IPS-15b (cell line): ENCODE results near the gene SLC66A1.

Experiments used
- H3K27me3 ChIP-seq: one replicate; pipeline ENCODE4 v1.6.1; 2013; ENCODE audit warnings: low read length; ENCODE audit not compliant: control insufficient read depth, insufficient read depth
- H3K36me3 ChIP-seq: one replicate; pipeline ENCODE4 v1.6.1; 2013; ENCODE audit warnings: low read length; ENCODE audit not compliant: control insufficient read depth, insufficient read depth
- H3K4me1 ChIP-seq: one replicate; pipeline ENCODE4 v1.6.1; 2013; ENCODE audit warnings: mild to moderate bottlenecking, low read length; ENCODE audit not compliant: control insufficient read depth, insufficient read depth
- H3K4me3 ChIP-seq: one replicate; pipeline ENCODE4 v1.5.1; 2013; ENCODE audit warnings: low read depth, low read length
- H3K9ac ChIP-seq: one replicate; pipeline ENCODE4 v1.6.1; 2013; ENCODE audit warnings: low read depth, mild to moderate bottlenecking, low read length
- H3K9me3 ChIP-seq: one replicate; pipeline ENCODE4 v1.6.1; 2013; ENCODE audit warnings: mild to moderate bottlenecking, low read length; ENCODE audit not compliant: control insufficient read depth, insufficient read depth

SLC66A1 gene

DNA sequence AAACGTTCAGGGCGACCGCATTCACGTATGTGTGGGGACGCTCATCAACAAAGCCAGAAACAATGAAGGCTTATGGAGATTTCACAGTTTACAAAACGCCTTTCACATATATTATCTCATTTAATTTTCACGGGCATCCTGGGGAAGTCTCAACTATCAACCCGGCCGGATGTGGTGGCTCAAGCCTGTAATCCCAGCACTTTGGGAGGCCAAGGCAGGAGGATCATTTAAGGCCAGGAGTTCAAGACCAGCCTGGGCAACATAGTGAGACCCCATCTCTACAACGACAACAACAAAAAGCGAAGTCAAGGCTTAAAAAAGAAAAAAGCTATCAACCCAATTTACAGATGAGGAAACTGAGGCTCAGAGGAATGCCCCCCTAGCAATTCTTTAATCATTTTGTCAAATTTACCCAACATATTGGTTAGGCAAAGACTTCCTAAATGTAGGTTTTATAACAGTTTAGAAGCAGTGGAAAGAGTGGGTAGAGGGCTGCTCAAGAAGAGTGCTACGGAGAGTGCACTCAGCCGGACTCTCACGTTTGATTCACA lies 28.3 kb downstream of the SLC66A1 start:
- peaks cover 30% of the 10 kb centered on the region for H3K36me3 ChIP-seq
- no peak overlapping the region for H3K9ac ChIP-seq
- H3K4me1 ChIP-seq: peaks cover 5% of the 10 kb centered on the region
- H3K9me3 ChIP-seq: no peaks in the 10 kb centered on the region
- H3K4me3 ChIP-seq: no peak overlapping the region
- H3K27me3 ChIP-seq: no peaks in the 10 kb centered on the region

DNA sequence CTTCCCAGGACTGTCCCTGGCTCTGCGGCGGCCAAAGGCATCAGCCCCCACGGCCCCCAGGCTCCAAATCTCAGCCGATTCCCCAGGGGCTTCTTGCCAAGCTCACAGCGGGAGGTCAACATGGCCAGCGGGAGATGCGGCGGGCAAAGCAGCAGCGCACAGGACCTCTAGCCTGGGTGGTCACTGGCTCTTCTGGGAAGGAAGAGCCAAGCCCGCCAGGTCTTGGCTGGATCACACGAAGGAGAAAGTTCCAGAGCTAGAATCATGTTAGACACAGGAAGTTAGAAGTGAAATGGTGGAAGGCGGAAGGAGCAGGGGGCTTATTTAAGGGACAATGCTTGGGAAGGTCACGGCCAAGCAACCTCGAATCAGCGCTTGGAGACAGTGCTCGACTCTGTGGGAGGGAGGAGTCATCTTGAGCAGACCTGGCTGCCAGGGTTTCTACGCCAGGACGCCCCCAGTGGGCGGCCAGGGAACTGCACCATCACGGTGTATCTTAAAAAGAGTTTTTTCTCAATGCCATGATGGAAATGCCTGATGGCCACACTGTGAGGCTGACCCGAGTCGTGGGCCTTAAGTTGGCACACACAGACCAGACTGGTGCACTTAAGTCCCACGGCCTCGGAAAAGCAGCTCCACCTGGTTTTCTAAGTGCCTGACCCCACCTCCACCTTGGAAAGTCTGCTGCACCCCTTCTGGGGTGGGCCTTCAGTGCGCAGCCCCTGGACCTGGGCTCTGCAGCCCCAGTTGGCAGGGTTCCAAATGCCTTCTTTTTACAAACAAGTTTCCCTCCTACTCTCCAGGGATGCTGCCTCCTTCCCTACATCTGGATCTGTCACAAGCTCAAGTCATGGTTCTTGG lies 29.3 kb downstream of the SLC66A1 start:
- H3K36me3 ChIP-seq: peaks cover 30% of the 10 kb centered on the region
- H3K4me3 ChIP-seq: no peak overlapping the region
- H3K9me3 ChIP-seq: no peaks in the 10 kb centered on the region
- no peak overlapping the region for H3K9ac ChIP-seq
- H3K27me3 ChIP-seq: no peaks in the 10 kb centered on the region
- peaks cover 5% of the 10 kb centered on the region for H3K4me1 ChIP-seq

DNA sequence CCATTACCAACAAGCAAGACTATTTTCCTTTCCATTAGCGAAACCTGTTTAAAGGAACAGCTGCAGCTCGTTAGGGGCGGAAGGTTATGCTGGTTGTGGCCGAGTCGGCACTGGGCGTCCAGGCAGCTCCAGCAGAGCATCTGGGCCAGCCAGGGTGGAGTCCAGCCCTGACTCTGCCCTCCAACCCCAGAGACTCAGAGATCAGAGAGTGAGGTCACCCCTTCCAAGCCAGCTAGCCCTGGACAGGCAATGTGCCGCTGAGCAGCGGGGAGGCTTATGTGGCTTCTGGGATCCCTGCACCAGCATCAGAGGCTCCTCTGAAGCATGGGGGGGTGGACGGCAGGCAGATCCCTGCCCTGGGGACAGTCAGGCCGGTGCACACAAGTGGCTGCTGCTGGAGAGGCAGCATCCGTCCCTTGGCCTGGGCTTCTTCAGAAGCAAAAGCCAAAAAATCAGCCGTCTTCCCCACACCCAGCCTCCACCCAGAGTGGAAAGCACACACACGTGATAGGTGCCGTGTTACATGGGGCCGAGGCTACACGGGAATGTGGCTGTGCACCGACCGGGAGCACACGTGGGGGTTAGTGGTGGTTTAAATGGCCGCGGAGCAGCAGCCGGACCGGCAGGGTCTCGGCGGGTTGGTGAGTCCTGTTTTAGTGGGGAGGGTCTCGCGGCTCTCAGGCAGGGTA lies 30.1 kb downstream of the SLC66A1 start:
- Histone ChIP-seq H3K4me1 (peaks cover 5% of the 10 kb centered on the region), H3K36me3 (peaks cover 30% of the 10 kb centered on the region), H3K27me3 (no peaks in the 10 kb centered on the region), H3K4me3 (no peak overlapping the region), H3K9me3 (no peaks in the 10 kb centered on the region), H3K9ac (no peak overlapping the region)

DNA sequence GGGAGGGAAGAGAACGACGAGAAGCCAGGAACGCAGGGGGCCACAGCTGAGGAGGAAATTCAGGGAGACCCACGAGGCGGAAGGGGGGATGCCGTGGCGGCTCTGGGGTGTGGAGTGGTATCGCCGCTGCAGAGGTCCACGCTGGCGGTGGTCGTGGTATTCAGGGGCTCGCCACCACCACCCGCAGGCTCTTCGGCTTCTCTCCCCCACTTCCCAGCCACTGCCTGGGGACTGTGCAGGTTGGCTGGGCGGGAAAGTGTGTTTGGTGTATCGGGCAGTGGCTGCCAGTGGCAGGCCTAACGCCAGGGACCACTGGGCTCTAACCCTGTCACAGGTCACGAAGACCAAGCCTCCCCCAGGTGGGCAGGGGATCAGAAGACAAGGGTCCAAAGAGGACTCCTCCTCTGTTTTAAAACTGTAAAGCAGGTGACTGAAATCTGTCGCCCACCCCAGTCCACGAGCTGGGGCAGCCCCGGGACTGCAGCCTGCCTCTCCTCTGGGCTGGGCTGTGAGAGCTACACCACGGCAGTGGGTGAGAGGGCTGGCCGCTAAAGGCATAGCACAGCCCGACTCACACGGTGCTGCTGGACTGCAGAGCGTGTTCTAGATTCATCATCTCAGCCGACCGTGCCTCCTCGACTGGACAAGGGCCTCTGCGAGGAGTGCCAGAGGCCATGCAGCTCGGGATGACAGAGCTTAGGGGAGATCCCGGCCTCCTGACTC lies 30.9 kb downstream of the SLC66A1 start:
- peaks cover 30% of the 10 kb centered on the region for H3K36me3 ChIP-seq
- peaks cover 5% of the 10 kb centered on the region for H3K4me1 ChIP-seq
- no peak overlapping the region for H3K4me3 ChIP-seq

DNA sequence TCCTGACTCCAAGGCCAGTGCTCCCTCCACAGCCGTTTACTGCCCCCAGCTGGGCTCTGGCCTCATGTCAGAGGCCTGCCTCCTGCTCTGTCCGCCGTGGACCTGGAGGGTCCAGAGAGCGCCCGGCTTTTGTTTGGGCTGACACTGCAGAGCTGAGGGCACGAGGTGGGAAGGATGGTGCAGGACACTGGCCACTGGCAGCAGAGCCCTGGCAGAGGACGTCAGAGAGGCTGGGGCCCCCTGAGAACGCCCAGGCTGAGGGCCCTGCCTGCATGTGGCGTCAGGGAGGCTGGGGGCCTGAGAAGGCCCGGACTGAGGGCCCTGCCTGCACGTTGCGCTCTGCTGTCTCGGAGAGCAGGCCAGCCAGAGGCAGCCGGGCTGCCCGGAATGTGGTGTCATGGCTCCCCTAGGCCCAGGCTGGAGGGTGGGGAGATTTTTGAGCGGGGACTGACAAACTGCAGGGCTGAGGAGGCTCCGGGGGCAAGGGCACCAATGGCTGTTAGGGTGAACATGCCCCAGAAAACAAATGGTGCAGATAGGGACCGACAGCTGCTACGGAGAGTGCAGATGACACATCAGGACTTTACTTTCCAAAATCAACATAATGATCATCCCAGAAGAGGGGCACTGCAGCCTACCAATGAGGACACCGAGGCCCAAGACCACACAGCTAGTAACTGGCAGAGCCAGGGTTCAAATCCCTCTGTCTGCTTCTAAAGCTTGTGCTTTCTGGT lies 31.7 kb downstream of the SLC66A1 start:
- H3K9me3 ChIP-seq: no peaks in the 10 kb centered on the region
- H3K36me3 ChIP-seq: peaks cover 35% of the 10 kb centered on the region
- H3K4me3 ChIP-seq: no peak overlapping the region
- no peaks in the 10 kb centered on the region for H3K27me3 ChIP-seq
- H3K4me1 ChIP-seq: peaks cover 5% of the 10 kb centered on the region
- no peak overlapping the region for H3K9ac ChIP-seq

More for the DNA sequence above, 30.9 kb downstream of the SLC66A1 start:
- Histone ChIP-seq H3K9me3 (no peaks in the 10 kb centered on the region), H3K27me3 (no peaks in the 10 kb centered on the region), H3K9ac (no peak overlapping the region)

DNA sequence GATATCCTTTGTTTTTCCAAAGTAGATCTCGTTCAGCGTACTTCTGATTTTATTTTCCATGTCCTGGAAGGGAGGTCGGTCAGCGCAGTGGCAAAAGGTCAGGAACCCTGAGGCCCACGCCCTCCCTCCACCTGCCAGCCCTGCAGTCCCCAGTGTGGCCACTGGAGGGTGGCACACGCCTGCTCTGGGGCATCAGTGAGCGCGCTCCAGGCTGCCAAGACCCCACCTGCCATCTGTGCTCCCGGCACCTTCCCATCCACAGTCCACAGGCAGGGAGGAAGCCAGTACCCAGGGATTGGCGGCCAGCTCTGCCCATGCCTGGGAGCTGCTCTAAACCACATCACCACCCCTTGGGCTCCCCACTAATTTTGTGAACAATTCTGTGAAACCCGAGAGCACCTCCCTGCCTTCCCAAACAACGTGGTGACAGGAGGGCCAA lies 32.3 kb downstream of the SLC66A1 start:
- Histone ChIP-seq H3K9ac (no peak overlapping the region), H3K9me3 (no peaks in the 10 kb centered on the region), H3K4me1 (peaks cover 5% of the 10 kb centered on the region), H3K27me3 (no peaks in the 10 kb centered on the region), H3K4me3 (no peak overlapping the region), H3K36me3 (peaks cover 38% of the 10 kb centered on the region)

DNA sequence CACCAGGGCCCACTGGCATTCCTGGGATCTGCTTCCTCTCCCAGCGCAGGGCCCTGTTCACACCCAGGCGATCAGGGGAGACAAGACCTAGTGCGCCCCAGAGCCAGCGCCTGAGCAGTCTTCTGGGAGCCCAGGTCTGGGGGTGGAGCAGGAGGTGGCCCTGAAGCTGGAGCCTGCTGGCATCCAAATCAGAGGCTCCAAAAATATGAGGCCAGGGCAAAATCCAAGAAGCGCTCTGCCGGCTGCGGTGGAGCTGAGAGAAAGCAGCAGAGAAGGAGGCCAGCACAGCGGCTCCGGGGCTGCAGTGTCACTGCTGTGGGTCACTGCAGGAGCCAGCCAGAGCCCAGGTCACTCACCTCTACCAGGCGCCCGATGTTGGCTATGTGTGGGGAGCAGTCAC lies 32.7 kb downstream of the SLC66A1 start:
- Histone ChIP-seq H3K27me3 (no peaks in the 10 kb centered on the region), H3K4me3 (no peak overlapping the region), H3K9ac (no peak overlapping the region), H3K4me1 (peaks cover 5% of the 10 kb centered on the region), H3K9me3 (no peaks in the 10 kb centered on the region), H3K36me3 (peaks cover 40% of the 10 kb centered on the region)

DNA sequence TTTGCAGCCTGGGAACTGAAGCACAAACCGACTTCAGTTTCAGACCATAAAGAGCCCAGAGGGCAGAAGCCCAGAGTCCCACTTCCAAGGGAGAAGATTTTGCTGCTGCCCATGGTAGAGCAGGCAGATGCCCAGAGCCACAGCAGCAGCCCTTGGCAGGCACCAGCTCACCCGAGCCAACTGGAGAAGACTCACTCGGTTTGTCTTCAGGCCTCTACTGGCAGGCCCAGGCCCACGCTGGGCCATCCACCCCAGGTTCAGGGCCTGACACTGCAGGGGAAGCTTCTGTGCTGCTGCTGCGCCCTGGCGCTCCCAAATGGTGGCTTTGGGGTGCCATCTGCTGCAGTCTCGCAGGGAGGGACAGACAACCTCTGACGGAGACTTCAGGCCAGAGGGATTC lies 33.3 kb downstream of the SLC66A1 start:
- Histone ChIP-seq H3K4me1 (peaks cover 5% of the 10 kb centered on the region), H3K9ac (no peak overlapping the region), H3K27me3 (no peaks in the 10 kb centered on the region), H3K9me3 (no peaks in the 10 kb centered on the region), H3K36me3 (peaks cover 44% of the 10 kb centered on the region), H3K4me3 (no peak overlapping the region)

DNA sequence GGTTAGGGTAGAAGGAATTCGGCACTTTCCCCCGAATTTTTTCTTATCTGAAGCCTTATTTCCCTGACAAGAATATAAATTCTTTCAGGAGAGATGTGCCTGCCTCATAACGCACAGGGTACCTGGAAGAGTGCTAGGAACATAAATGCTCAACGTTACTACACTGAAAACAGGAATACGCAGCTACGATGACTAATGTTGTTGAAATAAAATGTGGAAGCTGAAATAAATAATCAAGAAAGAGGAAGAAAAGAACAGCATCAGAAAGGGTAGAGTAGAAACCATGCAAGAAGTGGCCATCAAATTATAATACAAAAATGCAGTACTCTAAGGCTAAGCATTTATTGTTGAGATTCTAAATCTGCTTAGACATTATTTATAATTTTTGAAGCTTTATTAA lies 33.9 kb downstream of the SLC66A1 start:
- Histone ChIP-seq H3K27me3 (no peaks in the 10 kb centered on the region), H3K9ac (no peak overlapping the region), H3K4me3 (no peak overlapping the region), H3K9me3 (no peaks in the 10 kb centered on the region), H3K36me3 (peaks cover 44% of the 10 kb centered on the region), H3K4me1 (peaks cover 4% of the 10 kb centered on the region)

DNA sequence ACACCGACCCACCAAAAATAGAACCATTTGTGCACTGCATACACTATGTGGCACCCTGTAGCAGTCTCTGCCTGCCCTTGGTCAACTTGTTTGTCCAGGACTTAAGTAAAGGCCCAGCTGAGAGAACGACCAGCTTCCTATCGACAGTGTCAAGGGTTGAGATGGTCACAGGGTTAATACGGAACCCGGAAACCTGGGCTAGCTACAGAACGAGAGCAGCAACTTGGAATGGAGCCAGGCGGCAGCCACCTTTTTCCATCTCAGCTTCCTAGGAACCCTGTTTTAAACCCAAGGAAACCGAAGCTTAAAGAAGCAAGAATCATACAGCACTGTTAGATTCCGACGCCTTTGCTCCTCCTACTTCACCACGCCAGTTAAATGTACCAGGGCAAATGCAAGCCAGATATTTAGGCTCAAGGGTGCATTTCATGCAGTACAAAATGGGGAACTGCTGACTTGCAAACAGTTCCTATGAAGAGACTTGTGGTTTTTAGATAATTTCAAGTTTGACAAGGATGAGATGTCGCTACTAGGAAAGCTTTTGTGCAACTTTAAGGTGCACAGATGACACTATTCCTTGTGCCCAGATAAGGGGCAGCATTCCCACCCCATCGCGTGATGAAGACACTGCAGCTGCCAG lies 35.5 kb downstream of the SLC66A1 start:
- Histone ChIP-seq H3K4me3 (no peak overlapping the region), H3K4me1 (no peaks in the 10 kb centered on the region), H3K9ac (no peak overlapping the region), H3K27me3 (no peaks in the 10 kb centered on the region), H3K36me3 (peaks cover 49% of the 10 kb centered on the region), H3K9me3 (no peaks in the 10 kb centered on the region)
